ENCODE measurements around the gene SLCO4A1.
"Not testable (repeated sequence)": the region's sequence is repeated elsewhere in the genome, so short reads cannot be mapped to it uniquely, and the experiment has no call there.

The SLCO4A1 gene

DNA sequence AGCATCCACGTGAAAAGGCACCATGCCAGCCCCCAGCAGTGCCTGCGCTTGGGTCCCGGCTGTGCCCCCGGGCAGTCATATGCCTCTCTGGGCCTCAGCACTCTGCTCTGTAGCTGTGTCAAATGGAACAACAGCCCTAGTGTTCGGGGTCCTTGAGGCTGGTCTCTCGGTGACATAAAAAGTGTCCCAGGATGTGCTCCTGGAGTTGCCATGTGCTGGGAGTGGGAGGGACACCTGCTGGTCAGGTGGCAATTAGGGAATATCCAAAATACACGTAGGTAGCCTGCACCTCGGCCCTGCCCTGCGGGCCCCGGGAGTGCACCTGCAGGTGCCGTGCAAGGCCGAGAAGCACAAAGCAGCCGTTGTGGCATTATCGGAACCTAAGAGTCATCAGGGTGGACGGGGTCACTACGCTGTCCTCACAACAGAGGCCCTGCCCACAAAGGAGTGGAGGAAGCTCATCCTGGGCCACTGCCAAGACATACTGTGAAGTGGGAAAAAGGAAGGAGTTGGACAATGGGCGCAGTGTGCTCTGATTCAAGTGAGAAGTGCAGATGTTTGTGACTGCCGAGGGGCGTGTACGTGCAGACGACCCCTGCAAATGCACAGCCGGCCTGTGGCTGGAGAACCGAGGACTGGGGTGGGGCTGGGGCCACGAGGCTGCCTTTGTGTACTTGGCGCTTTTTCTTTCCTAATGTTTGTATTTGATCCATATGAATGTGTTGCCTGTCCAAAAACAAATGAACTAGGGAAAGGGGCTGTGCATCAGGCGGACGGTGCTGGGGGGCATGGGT lies 24.6 kb downstream of the SLCO4A1 start:
- no peak for DNase-seq

- DNase-seq = no peak
Measured at GRCh38 chr20:62667530-62668440, 25.5 kb downstream of the SLCO4A1 start.

DNA sequence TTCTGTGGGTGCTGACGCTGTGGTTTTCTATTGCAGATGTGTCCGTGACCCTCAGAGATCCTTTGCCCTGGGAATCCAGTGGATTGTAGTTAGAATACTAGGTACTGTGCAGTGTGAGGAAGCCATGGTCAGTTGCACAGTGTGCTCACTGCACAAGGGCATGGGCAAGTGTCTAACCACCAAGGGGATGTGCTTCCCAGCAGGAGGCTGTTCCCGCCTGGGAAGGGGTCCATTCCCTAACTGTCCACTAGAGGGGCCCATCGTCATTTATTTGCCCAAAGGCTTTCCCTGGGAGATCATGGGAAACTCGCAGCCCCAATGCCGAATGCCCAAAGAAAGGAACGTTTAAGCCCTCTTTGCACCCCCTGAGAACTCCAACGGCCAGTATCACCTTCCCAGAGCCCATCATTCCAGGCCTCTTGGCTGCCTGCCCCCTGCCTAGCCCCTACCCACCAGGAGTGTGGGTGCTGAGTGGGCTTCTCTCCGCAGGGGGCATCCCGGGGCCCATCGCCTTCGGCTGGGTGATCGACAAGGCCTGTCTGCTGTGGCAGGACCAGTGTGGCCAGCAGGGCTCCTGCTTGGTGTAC lies 26.2 kb downstream of the SLCO4A1 start:
- peak; percentile 27 for DNase-seq

- DNase-seq = no peak
Measured at GRCh38 chr20:62669249-62669648, 26.9 kb downstream of the SLCO4A1 start.

DNA sequence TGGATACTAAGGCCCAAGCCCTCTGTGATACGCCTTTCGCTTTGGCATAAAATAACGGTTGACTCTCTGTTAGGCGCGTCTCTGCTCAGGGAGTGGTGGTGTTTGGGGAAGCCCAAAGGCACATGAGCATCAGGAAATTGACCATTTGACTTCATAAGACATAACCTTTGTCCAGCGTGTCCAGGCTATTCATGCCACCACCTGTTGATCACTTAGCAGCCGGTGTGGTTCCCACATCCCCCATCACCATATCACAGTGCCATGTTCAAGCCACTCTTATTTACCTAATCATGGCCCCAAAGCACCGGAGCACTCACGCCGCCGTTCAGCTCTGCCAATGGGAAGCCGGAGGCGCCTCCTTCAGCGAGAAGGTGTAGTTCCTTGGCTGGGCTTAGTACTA lies 27.9 kb downstream of the SLCO4A1 start:
- DNase-seq = no peak

DNA sequence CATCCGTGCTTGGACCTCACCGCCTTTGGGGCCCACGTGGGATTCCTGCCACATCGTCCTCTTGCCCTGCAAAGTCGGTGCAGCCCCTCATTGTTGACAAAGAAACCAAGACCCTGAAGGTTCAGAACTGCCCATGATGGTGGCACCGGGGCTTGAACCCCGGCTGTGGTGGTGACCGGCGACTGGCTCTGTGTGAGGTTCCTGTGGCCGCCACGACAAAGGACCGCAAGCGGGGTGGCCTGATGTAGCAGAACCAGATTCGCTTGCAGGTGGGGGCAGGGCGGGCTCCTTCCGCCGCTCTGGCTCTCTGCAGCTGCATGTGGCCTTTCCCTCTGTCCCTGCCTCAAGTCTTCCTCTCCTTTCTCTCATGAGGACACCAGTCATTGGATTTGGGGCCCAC lies 28.7 kb downstream of the SLCO4A1 start:
- DNase-seq = no peak

DNA sequence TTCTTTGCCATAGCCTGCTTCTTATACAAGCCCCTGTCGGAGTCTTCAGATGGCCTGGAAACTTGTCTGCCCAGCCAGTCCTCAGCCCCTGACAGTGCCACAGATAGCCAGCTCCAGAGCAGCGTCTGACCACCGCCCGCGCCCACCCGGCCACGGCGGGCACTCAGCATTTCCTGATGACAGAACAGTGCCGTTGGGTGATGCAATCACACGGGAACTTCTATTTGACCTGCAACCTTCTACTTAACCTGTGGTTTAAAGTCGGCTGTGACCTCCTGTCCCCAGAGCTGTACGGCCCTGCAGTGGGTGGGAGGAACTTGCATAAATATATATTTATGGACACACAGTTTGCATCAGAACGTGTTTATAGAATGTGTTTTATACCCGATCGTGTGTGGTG lies 29.5 kb downstream of the SLCO4A1 start:
- no peak for DNase-seq

- DNase-seq = no peak
Measured at GRCh38 chr20:62674370-62674769, 32.1 kb downstream of the SLCO4A1 start.

GRCh38 chr20:62675156-62675876 lies 33.0 kb downstream of the SLCO4A1 start:
- DNase-seq = no peak

GRCh38 chr20:62675877-62676260 lies 33.6 kb downstream of the SLCO4A1 start:
- DNase-seq = no peak

DNA sequence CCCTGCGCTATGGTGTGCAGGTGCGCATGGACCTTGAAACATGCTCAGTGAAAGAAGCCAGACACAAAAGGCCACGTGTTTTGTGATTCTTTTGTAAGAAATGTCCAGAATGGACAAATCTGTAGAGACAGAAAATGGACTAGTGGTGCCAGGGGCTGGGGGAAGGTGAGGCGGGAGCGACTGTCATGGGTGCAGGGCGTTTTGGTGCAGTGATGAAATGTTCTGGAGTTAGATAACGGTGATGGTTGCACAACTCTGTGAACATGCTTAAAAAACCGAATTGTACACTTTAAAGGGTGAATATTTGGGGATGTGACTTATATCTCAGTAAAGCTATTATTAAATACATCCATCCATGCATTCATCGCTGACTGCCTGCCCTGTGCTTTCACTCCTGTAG lies 34.7 kb downstream of the SLCO4A1 start:
- no peak for DNase-seq

DNA sequence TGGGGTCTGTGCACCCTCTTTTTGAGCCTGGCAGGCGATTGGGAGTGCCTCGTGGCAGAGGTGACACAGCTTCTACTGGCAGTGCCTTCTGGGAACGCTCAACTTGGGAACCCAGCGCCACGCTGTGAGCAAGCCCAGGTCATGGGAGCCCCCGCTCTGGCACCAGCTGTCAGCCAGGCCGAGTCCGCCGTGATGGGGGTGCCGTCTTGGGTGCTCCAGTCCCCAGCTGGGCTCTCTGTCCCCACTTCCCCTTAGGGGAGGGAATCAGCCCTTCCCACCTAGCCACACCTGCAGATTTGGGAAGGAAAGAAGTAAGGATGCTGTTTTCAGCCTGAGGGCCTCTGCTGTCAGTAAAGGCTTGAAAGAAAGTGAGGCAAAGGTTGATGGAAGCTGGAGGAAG lies 35.4 kb downstream of the SLCO4A1 start:
- DNase-seq = no peak

GRCh38 chr20:62678553-62678952 lies 36.2 kb downstream of the SLCO4A1 start:
- no peak for DNase-seq

- DNase-seq = no peak
Measured at GRCh38 chr20:62679978-62680589, 37.8 kb downstream of the SLCO4A1 start.

DNA sequence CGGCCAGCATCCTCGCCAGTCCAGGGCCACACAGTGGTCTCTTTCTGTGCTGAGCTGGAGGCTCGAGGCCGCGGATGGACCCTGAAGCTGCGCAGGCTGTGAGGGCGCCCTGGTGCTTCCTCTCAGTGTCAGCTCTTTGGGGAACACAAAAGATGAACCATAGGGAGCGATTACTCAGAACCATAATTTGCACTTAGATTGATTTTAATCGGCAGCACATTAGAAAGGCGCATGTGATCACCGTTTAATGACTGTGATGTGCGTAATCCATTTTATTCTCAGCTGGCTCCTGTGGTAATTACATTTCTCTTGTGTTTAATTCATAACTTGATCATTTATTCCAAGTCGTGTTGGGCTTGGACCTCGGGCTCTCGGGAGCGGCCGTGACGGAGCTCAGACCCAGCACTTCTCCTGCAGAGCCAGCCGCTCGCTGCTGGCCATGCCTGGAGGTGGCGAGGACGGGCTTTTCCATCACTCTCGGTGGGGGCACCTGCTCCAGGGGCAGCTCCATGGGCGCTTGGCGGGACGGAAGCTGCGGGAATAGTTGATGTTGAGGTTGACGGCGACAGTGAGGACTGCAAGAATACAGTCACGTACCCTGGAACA lies 40.7 kb downstream of the SLCO4A1 start:
- DNase-seq = no peak

DNA sequence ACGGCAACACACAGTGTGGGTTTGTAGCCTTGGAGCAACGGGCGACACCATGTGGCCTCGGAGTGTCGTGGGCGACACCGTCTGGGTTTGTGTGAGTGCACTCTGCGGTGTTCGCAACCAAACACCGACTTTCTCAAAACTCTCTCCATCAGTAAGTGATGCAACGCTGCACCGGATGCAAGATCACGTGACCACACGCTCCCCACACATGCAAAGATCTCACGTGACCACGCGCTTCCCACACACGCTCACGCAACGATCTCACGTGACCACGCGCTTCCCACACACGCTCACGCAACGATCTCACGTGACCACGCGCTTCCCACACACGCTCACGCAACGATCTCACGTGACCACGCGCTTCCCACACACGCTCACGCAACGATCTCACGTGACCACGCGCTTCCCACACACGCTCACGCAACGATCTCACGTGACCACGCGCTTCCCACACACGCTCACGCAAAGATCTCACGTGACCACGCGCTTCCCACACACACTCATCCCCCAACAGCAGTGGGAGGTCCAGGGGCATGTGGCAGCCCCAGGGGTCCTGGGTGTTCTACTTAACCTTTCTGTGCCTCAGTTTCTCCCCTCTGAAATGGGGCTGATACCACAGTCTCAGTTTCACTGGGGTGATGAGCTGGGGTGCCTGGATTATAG lies 41.5 kb downstream of the SLCO4A1 start:
- not testable (repeated sequence) for DNase-seq

DNA sequence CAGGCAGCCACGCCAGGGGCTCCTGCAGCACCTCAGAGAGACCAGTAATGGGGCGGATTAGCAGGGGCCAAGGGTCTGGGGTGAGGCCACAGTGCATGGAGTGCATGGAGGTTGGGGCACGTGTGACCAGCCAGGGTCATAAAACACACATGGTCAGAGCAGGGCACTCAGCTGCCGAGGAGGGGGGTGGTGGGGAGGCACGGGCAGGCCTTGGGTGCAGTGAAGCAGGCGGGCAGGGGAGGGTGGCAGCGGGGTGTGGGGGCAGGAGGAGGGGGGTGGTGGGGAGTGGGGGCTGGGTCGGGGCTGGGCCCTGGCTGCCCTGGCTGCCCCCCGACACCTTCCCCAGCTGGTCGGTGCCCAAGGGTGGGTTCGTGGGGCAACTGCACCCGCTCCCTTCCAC lies 42.7 kb downstream of the SLCO4A1 start:
- DNase-seq = no peak

DNA sequence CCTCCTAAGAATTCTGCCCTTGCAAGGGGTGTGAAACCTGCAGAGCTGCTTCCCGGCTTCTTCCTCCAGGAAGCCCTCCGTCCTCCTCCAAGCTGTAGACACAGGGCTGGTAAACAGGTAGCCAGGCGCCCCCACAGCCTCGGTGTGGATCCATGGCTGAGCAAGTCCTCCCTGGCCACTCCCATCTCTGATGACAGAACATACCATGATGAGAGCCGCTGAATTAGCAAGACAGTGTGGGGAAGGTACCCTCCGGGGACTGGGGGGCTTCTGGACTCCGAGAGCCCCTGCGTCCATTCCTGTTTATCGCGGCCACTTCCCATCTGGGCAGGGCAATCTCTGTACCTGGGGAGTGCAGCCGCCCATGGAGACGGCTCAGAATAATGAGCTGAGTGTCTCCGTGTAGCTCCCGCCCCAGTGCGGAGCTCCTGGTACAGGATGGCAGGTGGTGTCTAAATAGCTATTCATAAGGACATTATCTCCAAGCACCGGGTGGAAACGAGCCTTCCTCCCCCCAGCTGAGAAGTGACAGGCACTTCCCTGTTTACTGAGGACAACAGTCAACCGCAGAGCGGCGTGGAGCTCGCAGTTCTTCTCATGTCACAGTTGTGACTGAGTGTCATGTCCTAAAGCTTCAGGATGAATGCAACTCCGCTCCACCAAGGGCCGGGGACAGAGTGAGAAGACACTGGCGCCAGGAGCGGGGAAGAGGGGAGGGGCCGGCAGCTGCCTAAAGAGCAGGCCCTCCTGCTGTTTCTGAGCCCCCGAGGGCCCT lies 43.7 kb downstream of the SLCO4A1 start:
- no peak for DNase-seq

- DNase-seq = no peak
Measured at GRCh38 chr20:62686869-62687830, 44.8 kb downstream of the SLCO4A1 start.

- DNase-seq = no peak
Measured at GRCh38 chr20:62688083-62688482, 45.8 kb downstream of the SLCO4A1 start.

Data from activated naive CD4-positive, alpha-beta T cell treated with anti-CD3 and anti-CD28 coated beads, Interleukin-2, amount 50 U/mL, for 16 hours (primary cell).